ENCODE measurements around the gene ANKRD13C.

GRCh38 chr1:70299472-70299871 lies 55.0 kb downstream of the ANKRD13C start:
- TF ChIP-seq SUZ12 (IDR thresholded peaks at IDR 0.05; ENCODE audit: extremely low read depth, insufficient read depth, insufficient read length) (no peak), ZNF274 (IDR thresholded peaks at IDR 0.05; ENCODE audit: low read depth, low read length) (no peak), YY1 (IDR thresholded peaks at IDR 0.05; ENCODE audit: insufficient read depth, insufficient read length) (no peak)

Data from NT2/D1 (cell line).